ENCODE measurements around the gene SBF2.
"Not testable (repeated sequence)": the region's sequence is repeated elsewhere in the genome, so short reads cannot be mapped to it uniquely, and the experiment has no call there.

SBF2 gene

GRCh38 chr11:10017911-10018310 is 276.1 kb downstream of the SBF2 start:
- in situ Hi-C loops (cut with HindIII; ENCODE audit: low pct_ligation_motif_present, low pct_unique_long_range_greater_than_20kb, low sequenced_read_pairs), result no loop called here

GRCh38 chr11:10017050-10017449 is 277.0 kb downstream of the SBF2 start:
- no peak for DNase-seq
- in situ Hi-C loops (cut with HindIII; ENCODE audit: low pct_ligation_motif_present, low pct_unique_long_range_greater_than_20kb, low sequenced_read_pairs), result no loop called here

More at GRCh38 chr11:10017911-10018310, 276.1 kb downstream of the SBF2 start:
- no peak for DNase-seq

- in situ Hi-C loops (cut with HindIII; ENCODE audit: low pct_ligation_motif_present, low pct_unique_long_range_greater_than_20kb, low sequenced_read_pairs), result no loop called here
Measured at GRCh38 chr11:10012068-10012467, 282.0 kb downstream of the SBF2 start.

GRCh38 chr11:10005955-10006525 is 288.0 kb downstream of the SBF2 start:
- DNase-seq, result no peak
- in situ Hi-C loops (cut with HindIII; ENCODE audit: low pct_ligation_motif_present, low pct_unique_long_range_greater_than_20kb, low sequenced_read_pairs), result no loop called here

More at GRCh38 chr11:10012068-10012467, 282.0 kb downstream of the SBF2 start:
- DNase-seq, result no peak

GRCh38 chr11:10004526-10005113 is 289.4 kb downstream of the SBF2 start:
- DNase-seq, result no peak
- in situ Hi-C loops (cut with HindIII; ENCODE audit: low pct_ligation_motif_present, low pct_unique_long_range_greater_than_20kb, low sequenced_read_pairs), result no loop called here

GRCh38 chr11:10002221-10002620 is 291.8 kb downstream of the SBF2 start:
- in situ Hi-C loops (cut with HindIII; ENCODE audit: low pct_ligation_motif_present, low pct_unique_long_range_greater_than_20kb, low sequenced_read_pairs), result no loop called here
- DNase-seq, result no peak

GRCh38 chr11:9992306-9992705 is 301.7 kb downstream of the SBF2 start:
- DNase-seq, result no peak
- in situ Hi-C loops (cut with HindIII; ENCODE audit: low pct_ligation_motif_present, low pct_unique_long_range_greater_than_20kb, low sequenced_read_pairs), result no loop called here

- no peak for DNase-seq
- in situ Hi-C loops (cut with HindIII; ENCODE audit: low pct_ligation_motif_present, low pct_unique_long_range_greater_than_20kb, low sequenced_read_pairs), result no loop called here
Measured at GRCh38 chr11:9990221-9990973, 303.6 kb downstream of the SBF2 start.

GRCh38 chr11:9987303-9987702 is 306.7 kb downstream of the SBF2 start:
- in situ Hi-C loops (cut with HindIII; ENCODE audit: low pct_ligation_motif_present, low pct_unique_long_range_greater_than_20kb, low sequenced_read_pairs); DNase-seq: not testable (repeated sequence)

- DNase-seq, result no peak
- in situ Hi-C loops (cut with HindIII; ENCODE audit: low pct_ligation_motif_present, low pct_unique_long_range_greater_than_20kb, low sequenced_read_pairs), result no loop called here
Measured at GRCh38 chr11:9982796-9983579, 311.0 kb downstream of the SBF2 start.

GRCh38 chr11:9982127-9982795 is 311.8 kb downstream of the SBF2 start:
- in situ Hi-C loops (cut with HindIII; ENCODE audit: low pct_ligation_motif_present, low pct_unique_long_range_greater_than_20kb, low sequenced_read_pairs), result no loop called here

GRCh38 chr11:9980931-9981330 is 313.1 kb downstream of the SBF2 start:
- in situ Hi-C loops (cut with HindIII; ENCODE audit: low pct_ligation_motif_present, low pct_unique_long_range_greater_than_20kb, low sequenced_read_pairs), result no loop called here
- no peak for DNase-seq

More at GRCh38 chr11:9982127-9982795, 311.8 kb downstream of the SBF2 start:
- DNase-seq, result no peak

- in situ Hi-C loops (cut with HindIII; ENCODE audit: low pct_ligation_motif_present, low pct_unique_long_range_greater_than_20kb, low sequenced_read_pairs), result no loop called here
- no peak for DNase-seq
Measured at GRCh38 chr11:9977554-9977953, 316.5 kb downstream of the SBF2 start.

GRCh38 chr11:9974375-9974774 is 319.6 kb downstream of the SBF2 start:
- DNase-seq, result no peak
- in situ Hi-C loops (cut with HindIII; ENCODE audit: low pct_ligation_motif_present, low pct_unique_long_range_greater_than_20kb, low sequenced_read_pairs), result no loop called here

GRCh38 chr11:9973921-9974320 is 320.1 kb downstream of the SBF2 start:
- DNase-seq, result no peak
- in situ Hi-C loops (cut with HindIII; ENCODE audit: low pct_ligation_motif_present, low pct_unique_long_range_greater_than_20kb, low sequenced_read_pairs), result no loop called here

GRCh38 chr11:9972989-9973388 is 321.0 kb downstream of the SBF2 start:
- DNase-seq, result peak; percentile 49
- in situ Hi-C loops (cut with HindIII; ENCODE audit: low pct_ligation_motif_present, low pct_unique_long_range_greater_than_20kb, low sequenced_read_pairs), result no loop called here

GRCh38 chr11:9971894-9972293 is 322.1 kb downstream of the SBF2 start:
- DNase-seq, result no peak
- in situ Hi-C loops (cut with HindIII; ENCODE audit: low pct_ligation_motif_present, low pct_unique_long_range_greater_than_20kb, low sequenced_read_pairs), result no loop called here

GRCh38 chr11:9969068-9969467 is 325.0 kb downstream of the SBF2 start:
- in situ Hi-C loops (cut with HindIII; ENCODE audit: low pct_ligation_motif_present, low pct_unique_long_range_greater_than_20kb, low sequenced_read_pairs), result no loop called here

GRCh38 chr11:9962722-9963121 is 331.3 kb downstream of the SBF2 start:
- in situ Hi-C loops (cut with HindIII; ENCODE audit: low pct_ligation_motif_present, low pct_unique_long_range_greater_than_20kb, low sequenced_read_pairs), result no loop called here
- no peak for DNase-seq

More at GRCh38 chr11:9969068-9969467, 325.0 kb downstream of the SBF2 start:
- no peak for DNase-seq
